Thoracic aorta (tissue), 2 donors: ENCODE results near the gene PPCDC. TPM values are rescaled to one million over a fixed set of nuclear protein-coding genes. Genes with fewer than 3 reads are reported as not detected.

Experiments
- ATAC-seq: fragments of 150-250 bp; one replicate; pipeline ENCODE4 v1.8.0; 2017; ENCODE audit warnings: low read depth; ENCODE audit not compliant: insufficient number of reproducible peaks, low FRiP score
- DNase-seq: peaks from one replicate; pipeline ENCODE4 v3.0.0-alpha.2; 2020; ENCODE audit warnings: low spot score
- H3K27ac ChIP-seq, 2 donors: fragments of 200-600 bp; sonication (generic); 1 replicate in 1 of 2; 2 replicates in 1 of 2; pipeline ENCODE4 v1.5.1; 2016; ENCODE audit warnings: mild to moderate bottlenecking in 2 of 2, moderate library complexity in 2 of 2
- H3K27me3 ChIP-seq: fragments of 200-600 bp; sonication (generic); replicated peaks from 2 replicates; pipeline ENCODE4 v1.6.0; 2016; ENCODE audit warnings: mild to moderate bottlenecking; ENCODE audit not compliant: insufficient read depth
- H3K36me3 ChIP-seq: fragments of 200-600 bp; sonication (generic); one replicate; pipeline ENCODE4 v1.5.1; 2016
- H3K4me1 ChIP-seq, 2 donors: fragments of 200-600 bp; sonication (generic); 1 replicate in 1 of 2; 2 replicates in 1 of 2; pipeline versions ENCODE4 v1.5.1 to v1.6.0; 2016; ENCODE audit warnings: low read depth in 2 of 2, mild to moderate bottlenecking in 1 of 2; ENCODE audit not compliant: control insufficient read depth in 1 of 2
- H3K4me3 ChIP-seq: fragments of 200-600 bp; sonication (generic); 2 replicates; pipeline ENCODE4 v1.5.1; 2016; ENCODE audit warnings: mild to moderate bottlenecking
- H3K9me3 ChIP-seq: fragments of 200-600 bp; sonication (generic); 2 replicates; pipeline ENCODE4 v1.5.1; 2016
- CTCF ChIP-seq: fragments of 200-600 bp; sonication (generic); IDR thresholded peaks from one replicate; pipeline ENCODE4 v1.5.1; 2019; ENCODE audit warnings: antibody characterized with exemption
- total RNA-seq, 2 donors: library from RNA; depleted of rRNA; stranded (reverse); fragments of >200 nt; gene quantifications; one replicate each; pipeline versions ENCODE4 v1.1.0 to v1.2.3, GENCODE V29; 2016

Gene PPCDC
- total RNA-seq, 2 donors from 2014 or later = 8.5 to 13.7 TPM

DNA sequence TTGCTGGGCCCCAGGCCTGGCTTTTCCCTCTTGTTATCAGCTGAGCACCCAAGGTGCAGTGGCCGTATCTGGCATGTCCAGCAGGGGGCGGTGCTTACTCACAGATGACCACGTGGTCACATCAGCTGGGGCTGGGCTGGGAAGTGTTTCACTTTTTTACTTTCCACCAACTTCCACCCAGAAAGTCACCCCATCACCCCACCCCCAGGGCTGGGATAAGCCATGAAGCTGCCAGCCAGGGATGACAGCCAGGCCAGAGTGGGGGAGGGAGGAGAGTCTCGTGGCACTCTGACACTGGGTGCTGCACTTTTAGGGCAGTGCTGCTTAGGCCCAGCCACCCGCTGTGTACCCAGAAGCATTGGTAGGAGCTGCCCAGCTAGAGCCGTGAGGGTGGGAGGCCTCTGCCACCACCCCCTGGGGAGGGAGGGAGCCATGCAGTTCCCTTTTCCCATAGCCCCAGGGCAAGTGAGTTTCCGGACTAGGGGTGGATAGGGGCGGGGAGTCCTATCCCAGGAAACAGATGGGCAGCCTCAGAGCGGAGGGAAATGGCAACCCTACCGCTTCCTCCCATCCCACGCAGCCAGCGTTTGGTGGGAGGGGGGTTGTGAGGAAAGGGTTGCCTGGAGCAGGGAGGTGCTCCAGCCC is 6.1 kb downstream of the PPCDC start:
- H3K27me3 ChIP-seq = no peaks in the 10 kb centered on the region
- H3K4me3 ChIP-seq = peak overlapping the region; percentile 64
- peaks cover 11 to 47% of the 10 kb centered on the region in 2 donors for H3K4me1 ChIP-seq
- DNase-seq (peak; percentile 94), ATAC-seq (peak; percentile 70)
- peak; percentile 92 for TF ChIP-seq CTCF
- H3K9me3 ChIP-seq = no peaks in the 10 kb centered on the region
- H3K27ac ChIP-seq = peak overlapping the region; percentile 69 to 85
- no peaks in the 10 kb centered on the region for H3K36me3 ChIP-seq

DNA sequence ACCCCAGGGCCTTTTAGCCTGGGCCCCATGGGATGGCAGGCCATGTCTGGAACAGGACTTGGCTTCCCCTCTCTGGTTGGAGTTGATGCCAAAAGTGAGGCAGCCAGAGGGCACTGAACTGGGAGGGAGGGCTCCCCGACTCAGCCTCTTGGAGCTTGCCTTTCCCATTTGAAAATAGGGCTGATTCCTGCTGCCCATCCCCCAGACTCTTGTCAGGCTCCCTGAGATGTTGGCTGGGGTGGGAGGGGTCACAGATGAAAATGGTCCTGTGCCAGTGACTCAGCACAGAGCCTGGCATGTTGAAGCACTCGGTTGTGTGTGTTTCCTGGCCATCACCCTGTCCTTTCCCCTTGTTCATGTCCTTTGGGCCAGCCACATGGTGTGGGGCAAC is 6.6 kb downstream of the PPCDC start:
- H3K36me3 ChIP-seq = no peaks in the 10 kb centered on the region
- DNase-seq (peak; percentile 42), ATAC-seq (peak; percentile 45)
- no peak for TF ChIP-seq CTCF
- no peaks in the 10 kb centered on the region for H3K27me3 ChIP-seq
- peak overlapping the region; percentile 69 to 85 for H3K27ac ChIP-seq
- H3K4me3 ChIP-seq = peak overlapping the region; percentile 64
- H3K9me3 ChIP-seq = no peaks in the 10 kb centered on the region
- peaks cover 11 to 43% of the 10 kb centered on the region in 2 donors for H3K4me1 ChIP-seq

DNA sequence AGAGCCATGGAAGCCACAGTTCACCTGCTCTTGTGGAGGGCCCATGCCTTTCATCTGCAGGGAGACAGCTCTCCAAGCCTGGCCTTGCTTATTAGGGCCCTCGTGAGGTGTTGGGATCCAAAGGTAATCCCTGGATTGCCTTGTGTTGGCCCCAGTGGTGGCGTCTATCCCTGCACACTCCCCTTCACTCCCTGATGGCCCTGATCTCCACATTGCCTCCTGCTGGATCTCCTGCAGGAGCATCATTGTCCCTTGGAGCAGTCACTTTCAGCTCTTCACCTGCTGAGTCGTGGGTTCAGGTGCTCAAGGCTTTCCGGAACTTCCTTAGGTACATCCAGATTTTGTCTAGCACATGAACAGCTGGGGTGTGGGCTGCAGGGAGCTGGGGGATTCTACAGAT is 7.0 kb downstream of the PPCDC start:
- Histone ChIP-seq H3K36me3 (no peaks in the 10 kb centered on the region), H3K4me3 (no peak overlapping the region), H3K27ac (peak overlapping the region; percentile 69 to 85), H3K9me3 (no peaks in the 10 kb centered on the region), H3K27me3 (no peaks in the 10 kb centered on the region), H3K4me1 (peaks cover 11 to 41% of the 10 kb centered on the region in 2 donors)
- TF ChIP-seq CTCF = no peak
- DNase-seq (no peak), ATAC-seq (no peak)

DNA sequence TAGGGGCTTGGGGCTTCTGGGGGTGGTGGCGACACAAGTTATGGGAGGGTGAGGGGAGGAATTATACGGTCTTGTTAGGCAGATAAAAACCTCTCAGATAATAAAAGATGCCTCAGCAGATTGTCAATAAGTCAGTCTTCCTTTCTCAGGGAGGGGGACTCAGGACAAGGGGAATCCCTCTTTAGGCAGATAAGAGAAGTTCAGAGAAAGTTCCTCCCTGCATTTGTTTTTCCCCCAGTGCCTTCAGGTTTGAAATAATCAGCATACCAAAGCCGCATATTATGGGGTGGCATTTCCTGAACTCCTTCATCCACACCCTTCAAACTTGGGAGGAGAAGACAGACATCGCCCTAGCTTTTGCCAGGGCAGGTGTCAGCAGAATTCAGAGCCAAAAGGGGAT is 8.5 kb downstream of the PPCDC start:
- Histone ChIP-seq H3K27ac (no peak overlapping the region), H3K36me3 (no peaks in the 10 kb centered on the region), H3K4me1 (peaks cover 11 to 41% of the 10 kb centered on the region in 2 donors), H3K9me3 (no peaks in the 10 kb centered on the region), H3K27me3 (no peaks in the 10 kb centered on the region), H3K4me3 (no peak overlapping the region)
- ATAC-seq (no peak), DNase-seq (no peak)
- no peak for TF ChIP-seq CTCF

DNA sequence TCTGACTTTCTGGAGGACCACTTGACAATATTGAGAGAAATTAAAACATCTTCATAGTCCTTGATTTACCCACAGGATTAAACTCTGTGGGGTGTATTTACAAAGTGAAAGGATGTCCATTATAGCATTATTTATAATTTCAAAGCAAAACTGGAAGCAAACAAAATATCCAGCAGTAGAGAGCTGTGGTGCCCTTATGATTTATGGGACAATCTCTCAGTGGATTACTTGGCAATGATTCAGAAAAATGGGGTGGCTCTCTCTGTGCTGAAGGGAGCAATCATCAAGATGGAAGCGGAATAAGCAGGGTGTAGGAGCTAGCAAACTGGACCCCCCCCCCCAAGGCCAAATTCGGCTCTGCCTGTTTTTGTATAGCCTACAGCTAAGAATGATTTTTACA is 9.0 kb downstream of the PPCDC start:
- no peaks in the 10 kb centered on the region for H3K36me3 ChIP-seq
- no peak overlapping the region for H3K4me3 ChIP-seq
- peaks cover 11 to 41% of the 10 kb centered on the region in 2 donors for H3K4me1 ChIP-seq
- DNase-seq (no peak), ATAC-seq (no peak)
- TF ChIP-seq CTCF = no peak
- no peaks in the 10 kb centered on the region for H3K27me3 ChIP-seq
- H3K27ac ChIP-seq = no peak overlapping the region
- no peaks in the 10 kb centered on the region for H3K9me3 ChIP-seq
